ENCODE results near the gene VENTX.
"Not testable (repeated sequence)": the region's sequence is repeated elsewhere in the genome, so short reads cannot be mapped to it uniquely, and the experiment has no call there.

The VENTX gene

DNA sequence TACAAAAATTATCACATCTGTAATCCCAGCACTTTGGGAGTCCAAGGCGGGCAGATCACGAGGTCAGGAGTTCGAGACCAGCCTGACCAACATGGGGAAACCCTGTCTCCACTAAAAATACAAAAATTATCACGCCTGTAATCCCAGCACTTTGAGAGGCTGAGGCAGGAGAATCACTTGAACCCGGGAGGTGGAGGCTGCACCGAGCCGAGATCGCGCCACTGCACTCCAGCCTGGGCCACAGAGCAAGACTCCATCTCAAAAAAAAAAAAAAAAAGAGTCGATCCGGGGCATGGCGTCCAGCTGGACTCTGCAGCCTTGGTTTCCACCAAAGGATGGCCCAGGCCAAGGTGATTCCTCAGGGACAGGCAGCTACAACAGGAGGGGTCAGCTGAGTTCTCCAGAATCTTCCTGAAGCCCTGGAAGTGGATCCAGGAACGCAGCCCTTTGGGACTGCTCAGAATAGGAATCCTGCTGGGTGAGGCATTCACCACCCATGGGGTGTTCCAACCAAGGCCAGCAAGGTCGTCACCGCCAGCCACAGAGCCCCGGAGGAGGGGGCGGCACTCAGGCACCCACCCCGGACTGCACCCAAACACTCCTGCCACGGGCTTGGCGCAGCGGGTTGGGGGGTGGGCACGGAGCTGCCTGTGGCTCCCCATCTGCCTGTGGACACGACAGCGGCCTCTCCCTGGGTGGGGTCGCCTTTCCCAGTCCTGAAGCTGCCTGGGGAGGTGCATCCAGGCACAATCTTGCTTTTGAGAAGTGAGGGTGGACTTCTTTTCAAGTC is 19.7 kb upstream of the VENTX start:
- FAIRE-seq, result no peak

DNA sequence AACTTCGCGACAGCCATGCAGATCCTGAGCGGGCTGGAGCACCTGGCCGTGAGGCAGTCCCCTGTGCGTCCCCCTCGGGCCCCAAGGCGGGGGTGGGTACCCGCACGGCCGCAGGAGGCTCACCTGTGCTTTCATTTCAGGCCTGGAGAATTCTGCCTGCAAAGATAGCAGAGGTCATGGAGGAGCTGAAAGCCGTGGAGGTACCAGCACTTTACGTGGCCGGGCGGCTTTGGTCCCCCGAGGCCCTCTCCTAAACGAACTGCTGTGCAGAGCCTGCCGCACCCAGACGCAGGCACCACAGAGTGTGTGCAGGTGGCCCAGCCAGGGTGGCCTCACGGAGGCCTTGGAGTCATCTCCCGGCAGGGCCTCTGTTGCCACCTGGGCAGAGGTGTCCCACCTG is 18.8 kb upstream of the VENTX start:
- FAIRE-seq, result no peak

DNA sequence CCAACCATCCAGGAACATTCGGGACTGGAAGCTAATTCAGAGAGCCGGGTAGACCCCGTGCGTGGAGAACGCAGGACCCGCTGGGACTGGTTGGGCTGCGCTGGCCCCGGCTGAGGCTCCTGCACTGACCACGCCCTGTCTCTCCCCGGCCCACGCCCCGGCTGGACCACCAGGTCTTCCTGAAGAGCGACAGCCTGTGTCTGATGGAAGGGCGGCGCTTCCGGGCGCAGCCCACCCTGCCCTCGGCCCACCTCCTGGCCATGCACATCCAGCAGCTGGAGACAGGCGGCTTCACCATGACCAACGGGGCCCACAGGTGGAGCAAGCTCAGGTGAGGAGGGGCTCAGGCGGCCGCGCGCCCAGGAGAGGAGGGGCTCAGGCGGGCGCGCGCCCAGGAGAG is 17.9 kb upstream of the VENTX start:
- no peak for FAIRE-seq

DNA sequence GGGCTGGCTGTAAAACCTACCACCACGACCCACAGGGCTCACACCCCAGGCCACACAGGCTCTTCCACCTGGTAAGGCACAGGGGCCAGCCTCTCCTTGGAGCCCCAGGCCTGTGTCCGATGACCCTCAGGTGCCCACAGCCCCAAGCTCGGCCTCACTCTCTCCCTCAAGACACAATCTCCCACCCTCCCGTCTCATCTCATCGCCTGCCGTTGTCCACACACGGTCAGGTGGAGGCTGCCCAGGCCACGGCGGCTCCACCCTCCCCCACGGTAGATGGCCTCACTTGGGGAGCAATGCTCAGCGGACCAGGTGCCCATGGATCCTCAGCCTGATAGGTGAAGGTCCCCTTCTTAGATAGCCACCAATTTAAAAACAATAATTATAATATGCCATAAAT is 16.3 kb upstream of the VENTX start:
- no peak for FAIRE-seq

DNA sequence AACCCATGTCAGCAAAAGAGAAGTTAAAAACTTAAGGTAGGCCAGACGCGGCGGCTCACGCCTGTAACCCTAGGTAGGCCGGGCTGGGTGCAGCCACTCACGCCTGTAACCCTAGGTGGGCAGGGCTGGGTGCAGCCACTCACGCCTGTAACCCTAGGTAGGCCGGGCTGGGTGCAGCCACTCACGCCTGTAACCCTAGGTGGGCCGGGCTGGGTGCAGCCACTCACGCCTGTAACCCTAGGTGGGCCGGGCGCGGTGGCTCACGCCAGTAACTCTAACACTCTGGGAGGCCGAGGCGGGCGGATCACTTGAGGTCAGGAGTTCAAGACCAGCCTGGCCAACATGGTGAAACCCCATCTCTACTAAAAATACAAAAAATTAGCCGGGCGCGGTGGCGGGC is 15.9 kb upstream of the VENTX start:
- FAIRE-seq, result not testable (repeated sequence)

DNA sequence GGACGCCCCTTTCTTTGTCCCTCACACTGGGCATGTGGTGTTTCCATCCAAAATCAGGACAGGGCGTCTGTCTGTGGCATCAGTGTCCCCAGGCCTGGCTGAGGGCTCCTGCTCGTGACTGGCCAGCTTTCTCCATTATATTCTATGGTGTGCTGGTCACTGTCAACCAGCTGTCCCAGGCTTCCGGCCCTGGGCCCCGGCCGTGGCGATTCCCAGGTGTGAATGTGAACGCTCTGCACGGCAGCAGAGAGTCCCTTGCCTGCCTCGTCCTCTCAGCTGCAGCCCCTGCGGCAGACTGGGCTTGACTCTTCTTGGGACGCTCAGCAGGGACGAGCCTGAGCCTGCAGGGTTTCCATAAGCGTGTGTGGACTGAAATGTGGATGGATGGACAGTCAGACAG is 13.6 kb upstream of the VENTX start:
- no peak for FAIRE-seq

DNA sequence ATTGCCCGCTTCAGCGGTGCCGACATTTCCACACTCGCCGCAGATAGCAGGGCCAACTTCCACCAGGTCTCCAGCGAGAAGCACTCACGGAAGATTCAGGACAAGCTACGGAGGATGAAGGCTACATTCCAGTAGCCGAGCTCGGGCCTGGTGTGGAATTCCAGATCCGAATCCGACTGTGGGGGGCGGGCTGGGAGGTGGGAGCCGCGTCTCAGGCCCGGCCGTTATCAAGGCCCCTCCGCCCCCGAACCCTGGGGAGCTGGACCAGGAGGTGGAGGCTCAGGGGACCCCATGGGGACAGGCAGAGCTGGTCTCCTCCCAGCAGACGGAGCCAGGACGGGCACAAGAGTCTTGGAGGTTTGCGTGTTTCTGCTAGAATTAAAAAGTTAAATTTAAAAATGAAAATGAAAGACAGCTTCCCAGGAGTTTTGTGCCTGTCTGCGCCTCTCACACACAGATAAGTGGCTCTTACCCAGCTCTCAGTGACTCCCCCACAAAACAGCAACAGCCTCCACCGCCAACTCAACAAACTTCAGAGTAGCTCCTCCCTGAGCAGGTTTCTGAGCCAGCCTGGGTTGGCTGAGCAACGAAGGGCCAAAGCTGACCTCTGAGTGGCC is 12.8 kb upstream of the VENTX start:
- no peak for FAIRE-seq

DNA sequence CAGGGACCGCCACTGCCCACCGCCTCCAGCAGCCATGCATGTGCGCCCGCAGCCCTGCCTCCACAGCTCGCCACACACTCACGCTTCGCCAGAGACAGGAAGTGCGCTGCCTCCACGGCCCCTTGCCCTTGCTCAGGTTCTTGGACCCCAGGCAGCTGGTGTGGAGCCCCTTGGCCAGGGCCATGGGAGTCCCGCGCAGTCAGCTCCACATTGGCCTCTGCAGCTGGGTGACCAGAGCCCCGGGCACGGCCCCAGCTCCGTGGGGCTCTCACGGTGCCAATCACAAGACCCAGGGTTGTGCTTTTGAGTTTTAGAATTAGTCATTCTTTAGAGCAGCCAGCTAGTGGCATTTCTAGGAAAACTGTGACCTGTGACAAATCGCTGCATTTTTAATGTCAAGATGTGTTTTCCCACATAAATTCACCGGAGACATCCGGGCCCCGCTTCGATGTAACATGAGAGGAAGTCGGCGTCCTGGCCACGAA is 11.9 kb upstream of the VENTX start:
- FAIRE-seq, result no peak

DNA sequence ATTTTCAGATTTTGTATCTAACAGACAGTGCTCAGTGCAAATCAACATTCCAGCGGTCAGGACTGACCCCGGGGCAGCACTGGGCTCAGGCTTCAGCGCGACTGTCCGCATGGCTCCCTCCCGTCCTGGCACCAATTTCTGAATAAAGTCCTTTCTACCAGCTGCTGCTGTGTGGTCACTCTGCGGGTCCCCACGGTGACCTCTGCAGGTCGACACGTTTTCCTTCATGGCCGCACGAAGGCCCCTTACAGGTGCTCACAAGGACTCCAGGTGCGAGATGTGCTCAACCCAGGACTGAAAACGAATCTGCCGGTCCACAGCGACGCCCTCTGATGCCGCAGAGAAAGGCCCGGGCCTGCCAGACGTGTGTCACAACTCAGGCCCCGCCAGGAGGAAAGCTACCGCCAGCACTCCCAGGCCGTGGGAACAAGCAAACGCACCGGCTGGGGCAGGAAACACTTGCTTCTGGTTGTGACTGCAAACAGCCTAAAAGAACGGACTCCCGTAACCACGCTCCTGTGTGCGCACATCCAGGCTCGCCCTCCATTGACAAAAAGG is 11.3 kb upstream of the VENTX start:
- FAIRE-seq, result no peak

DNA sequence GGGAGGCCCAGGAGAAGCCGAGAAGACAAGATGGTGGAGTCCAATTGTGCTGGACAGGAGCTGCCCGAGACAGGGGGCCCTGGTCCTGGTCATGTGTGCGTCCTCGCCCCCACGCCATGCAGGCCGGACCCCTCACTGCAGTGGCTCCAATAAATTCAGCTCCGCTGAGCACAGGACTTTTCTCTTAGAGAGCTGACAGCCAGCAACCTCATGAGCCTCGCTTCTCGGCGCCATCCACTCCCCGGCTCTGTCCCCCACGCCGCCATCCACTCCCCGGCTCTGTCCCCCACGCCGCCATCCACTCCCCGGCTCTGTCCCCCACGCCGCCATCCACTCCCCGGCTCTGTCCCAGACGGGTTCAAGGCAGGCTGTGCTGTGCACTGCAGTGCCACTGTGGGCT is 10.4 kb upstream of the VENTX start:
- no peak for FAIRE-seq

DNA sequence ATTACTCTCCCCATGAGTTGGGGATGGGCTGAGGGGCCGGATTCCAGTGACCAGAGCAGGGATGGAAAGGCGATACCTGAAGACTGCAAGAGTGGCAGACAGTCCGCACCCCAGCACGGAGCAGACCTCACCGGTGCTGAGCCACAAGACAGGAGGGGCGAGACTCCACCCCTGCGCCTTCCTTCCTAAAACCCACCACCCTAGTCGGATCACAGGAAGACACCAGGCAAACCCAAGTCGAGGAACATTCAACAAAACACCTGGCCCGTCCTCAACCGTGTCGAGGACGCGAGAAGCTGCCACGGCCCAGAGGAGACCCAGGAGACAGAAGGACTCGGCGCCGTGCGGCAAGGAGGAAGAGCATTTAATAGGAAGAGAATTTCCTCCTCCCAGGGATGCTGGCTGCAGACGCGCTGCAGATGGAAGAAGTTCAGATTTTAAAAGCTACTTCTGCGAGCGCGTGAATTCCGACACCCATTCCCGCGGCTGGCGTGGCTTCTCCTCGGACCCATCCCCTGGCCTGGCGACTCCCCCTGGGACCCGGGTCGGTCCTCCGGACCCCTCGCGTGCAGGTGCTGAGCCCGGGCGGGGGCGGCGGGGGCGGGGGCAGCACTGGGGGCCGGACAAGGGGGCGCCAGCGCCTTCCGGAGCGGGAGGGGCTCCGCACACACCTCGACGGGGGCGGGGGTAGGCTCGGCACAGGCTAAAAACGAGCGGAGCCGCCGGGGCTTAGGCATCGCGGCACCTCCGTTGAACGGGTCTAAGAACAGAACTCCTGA is 8.2 kb upstream of the VENTX start:
- no peak for FAIRE-seq

DNA sequence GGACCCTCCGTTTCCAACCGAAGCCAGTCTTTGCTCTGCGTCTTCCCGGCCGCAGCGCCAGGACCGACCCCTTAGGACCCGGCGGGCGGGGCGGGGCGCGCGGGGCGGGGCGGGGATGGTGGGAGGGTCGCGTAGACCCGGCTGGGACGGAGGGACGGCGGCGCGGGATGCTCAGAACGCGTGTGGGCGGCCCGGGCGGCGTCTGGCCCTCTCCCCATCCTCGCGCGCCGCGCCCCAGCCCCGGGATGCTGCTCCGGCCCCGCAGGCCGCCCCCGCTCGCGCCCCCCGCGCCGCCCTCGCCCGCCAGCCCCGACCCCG is 7.7 kb upstream of the VENTX start, which contains the start of gene UTF1:
TSS of gene UTF1 (plus strand) at position 174 of the 318 bp plus-strand sequence. CDS start at position 246, 72 bp downstream.
- no peak for FAIRE-seq

DNA sequence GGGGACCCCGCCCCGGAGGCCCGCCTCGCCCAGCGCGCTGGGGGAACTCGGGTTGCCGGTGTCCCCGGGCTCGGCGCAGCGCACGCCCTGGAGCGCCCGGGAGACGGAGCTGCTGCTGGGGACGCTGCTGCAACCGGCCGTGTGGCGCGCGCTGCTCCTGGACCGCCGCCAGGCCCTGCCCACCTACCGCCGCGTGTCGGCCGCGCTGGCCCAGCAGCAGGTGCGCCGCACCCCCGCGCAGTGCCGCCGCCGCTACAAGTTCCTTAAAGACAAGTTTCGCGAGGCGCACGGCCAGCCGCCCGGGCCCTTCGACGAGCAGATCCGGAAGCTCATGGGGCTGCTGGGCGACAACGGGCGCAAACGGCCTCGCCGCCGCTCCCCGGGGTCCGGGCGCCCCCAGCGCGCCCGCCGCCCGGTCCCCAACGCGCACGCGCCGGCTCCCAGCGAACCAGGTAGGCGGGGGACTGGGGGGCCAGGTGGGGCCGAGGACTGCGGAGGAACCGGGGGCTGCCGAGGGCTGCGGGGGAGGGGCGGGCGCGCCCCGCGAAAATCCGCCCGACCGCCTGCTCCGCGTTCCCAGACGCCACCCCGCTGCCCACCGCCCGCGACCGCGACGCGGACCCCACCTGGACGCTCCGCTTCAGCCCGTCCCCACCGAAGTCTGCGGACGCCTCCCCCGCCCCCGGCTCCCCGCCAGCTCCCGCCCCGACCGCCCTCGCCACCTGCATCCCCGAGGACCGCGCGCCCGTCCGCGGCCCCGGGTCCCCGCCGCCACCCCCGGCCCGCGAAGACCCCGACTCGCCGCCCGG is 7.1 kb upstream of the VENTX start:
- FAIRE-seq, result no peak

DNA sequence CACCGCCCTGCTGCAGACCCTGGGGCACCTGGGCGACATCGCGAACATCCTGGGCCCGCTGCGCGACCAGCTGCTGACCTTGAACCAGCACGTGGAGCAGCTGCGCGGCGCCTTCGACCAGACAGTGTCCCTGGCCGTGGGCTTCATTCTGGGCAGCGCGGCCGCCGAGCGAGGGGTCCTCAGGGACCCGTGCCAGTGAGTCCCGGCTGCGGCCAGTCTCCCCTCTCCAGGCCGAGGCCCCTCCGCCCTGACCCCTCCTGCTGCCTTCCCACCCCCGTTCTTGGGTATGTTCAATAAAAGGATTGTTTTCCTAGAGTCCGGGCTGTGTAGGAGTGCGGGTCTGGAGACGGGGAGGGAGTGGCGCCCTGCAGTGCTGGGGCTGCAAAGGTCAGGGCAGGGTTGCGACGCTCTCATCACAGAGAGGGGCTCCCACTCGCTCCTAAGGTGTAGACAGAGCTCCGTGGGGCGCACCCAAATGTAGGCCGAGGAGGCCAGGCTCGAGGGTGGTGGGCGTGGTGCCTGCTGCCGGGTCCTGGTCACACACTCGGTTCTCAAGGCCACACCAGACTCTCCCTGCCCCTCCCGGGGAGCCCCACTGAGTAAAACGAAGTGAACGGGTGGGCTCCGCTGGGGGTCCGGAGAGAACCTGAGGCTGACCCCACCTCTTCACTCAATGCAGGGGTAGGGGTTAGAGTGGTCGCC is 6.3 kb upstream of the VENTX start:
- FAIRE-seq, result no peak

DNA sequence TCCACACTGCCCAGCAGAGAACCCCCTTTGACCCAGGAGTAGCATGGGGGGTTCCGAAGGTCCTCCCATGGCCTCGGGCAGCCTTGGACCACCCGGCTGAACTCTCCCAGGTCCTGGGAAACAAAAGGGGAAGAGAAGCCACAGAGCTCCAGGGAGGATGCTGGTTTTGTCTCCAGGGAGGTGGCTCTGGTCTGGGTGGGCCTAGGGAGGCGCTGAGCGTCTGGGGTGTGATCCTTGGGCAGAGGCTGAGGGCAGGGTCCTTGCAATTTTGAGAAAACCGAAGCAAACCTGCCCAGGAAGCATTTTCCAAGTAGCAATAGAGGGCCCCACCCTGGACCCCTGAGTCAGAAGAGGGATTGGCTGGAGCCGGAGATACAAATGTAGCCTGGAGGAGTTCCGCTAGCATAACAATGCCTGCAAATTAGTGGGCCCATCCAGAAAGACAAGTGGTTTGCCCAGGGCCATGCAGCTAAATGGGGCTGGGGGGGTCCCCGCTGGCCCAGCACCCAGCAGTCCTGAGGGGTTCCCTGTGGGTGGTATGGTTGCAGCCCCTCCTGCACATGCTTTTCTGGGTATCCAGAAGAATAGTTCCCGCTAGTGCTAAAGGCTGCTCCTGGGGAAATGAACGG is 5.6 kb upstream of the VENTX start:
- no peak for FAIRE-seq

DNA sequence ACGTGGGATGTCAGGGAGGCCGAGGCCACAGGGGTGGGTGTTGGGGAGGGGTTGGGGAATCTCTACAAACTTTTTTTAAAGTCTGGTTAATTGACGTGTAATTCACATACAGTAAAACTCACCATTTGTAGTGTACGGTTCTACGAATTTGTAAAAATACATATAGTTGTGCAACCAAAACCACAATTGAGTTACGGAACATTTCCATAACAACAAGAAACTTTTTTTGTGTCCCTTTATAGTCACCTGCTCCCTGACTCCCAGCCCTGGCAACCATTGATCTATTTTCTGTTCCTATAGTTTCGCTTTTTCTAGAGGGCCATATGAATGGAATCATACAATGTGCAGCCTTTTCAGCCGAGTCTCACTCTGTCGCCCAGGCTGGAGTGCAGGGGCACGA is 2.9 kb upstream of the VENTX start:
- not testable (repeated sequence) for FAIRE-seq

DNA sequence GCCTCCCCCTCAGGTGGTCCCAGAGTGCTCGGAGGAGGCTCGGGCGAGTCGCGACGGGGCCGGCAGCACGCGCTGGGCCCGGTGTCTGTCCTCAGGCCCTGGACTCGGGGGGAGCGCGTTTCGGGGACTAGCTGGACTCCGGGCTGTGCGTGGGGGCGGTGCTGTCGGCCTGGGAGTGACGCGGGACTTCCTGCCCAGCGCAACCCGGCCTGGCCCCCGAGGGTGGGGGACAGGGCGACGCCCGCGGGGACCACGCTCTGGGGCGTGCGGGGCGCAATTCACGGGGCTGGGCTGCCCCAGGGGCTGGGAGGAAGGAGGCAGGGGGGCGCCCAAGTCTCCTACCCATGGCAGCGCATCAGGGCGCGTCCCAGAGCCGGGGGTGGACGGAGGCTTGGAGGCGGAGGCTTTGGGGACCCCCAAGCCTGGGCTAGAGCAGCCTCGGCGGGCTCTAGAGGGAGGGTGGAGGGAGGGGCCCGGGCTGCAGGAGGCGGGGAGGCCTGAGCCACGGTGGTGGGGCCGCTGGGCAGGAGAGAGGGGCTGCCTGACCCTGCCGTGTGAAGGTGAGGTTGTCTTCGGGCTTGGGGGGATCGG is 2.3 kb upstream of the VENTX start:
- no peak for FAIRE-seq

DNA sequence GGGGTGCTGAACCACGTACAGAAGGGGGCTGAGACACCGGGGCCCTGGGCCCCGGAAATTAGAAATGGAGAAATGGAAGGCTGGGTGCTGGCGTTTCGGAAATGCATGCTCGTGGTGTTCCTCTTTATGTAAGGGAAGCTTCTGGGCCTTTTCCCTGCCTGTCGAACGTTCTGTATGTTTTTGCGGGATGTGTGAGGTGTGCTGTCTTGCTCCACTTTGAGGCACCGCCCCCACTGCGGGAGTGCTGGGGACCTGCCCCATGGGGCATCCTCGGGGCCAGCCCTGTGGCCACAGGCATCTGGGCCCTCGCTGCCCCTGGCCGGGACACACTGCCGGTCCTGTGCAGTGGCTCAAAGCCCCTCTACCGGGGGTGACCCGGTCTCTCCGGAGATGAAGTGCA is 1.7 kb upstream of the VENTX start:
- FAIRE-seq, result no peak

DNA sequence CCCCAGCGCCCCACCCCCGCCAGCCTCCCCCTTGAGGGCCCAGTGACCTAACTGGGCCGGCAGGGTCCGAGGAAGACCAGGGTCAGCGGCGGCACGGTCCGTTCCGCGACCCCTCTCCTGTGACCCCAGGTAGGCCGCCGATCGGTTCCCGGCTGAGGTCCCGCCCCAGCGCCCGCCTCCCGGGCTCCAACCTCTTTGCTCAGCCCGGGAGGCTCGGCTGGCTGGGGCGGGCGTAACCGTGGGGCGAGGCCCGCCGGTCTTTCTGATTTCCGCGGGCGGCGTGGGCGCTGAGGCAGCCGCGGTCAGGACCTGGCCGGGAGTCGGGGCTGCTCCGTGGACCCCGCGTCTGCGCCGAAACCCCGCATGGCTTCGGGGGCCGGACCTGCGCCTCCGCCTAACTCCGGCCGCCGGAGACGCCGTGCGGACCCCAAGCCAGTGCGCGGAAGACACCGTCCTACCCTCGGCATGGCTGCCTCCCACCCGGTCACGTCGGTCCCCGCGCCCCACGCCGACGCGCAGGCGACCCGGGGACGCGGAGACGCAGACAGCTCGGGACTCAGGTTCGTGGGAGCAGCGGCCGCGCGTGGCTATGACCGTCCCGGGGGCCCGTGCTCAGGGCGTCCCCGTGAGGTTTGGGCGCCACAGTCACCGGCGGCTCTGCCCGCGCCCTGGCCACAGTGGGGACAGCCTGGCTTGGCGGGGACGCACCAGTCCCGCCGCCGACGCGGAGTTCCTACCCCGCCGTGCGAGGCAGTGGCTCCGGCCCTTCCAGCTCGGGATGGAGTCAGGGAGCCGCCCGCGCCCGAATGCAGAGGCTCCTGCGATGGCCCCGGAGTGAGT is 1.0 kb upstream of the VENTX start:
- FAIRE-seq, result no peak

DNA sequence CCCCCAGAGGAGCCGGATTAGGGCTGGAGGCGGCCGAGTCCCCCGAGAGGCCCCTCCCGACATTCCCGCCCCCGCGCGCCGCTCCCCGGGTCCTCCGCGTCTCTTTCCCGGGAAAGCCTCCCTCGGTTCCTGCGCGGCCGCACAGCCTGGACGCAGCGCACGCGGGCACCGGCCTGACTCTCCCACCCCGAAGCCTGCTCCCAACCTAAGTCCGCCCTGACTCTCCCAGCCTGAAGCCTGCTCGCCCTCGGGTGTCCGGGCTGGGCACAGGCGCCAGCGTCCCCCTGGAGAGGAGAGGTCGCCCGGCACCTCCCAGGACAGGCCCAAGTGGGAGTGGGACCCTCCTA is 441 bp upstream of the VENTX start:
- FAIRE-seq, result no peak

Data from colon (tissue), 2 donors.